OCI-LY3 (cell line): Measurements from ENCODE around the gene KLHDC8B.

Source experiments
- EZH2phosphoT487 ChIP-seq: fragments of 200-600 bp; shearing (Covaris generic); IDR thresholded peaks from 2 replicates; pipeline ENCODE4 v1.6.1; 2018; ENCODE audit warnings: antibody characterized with exemption, mixed run types, low read depth
- TF ChIP-seq, protein P1 (sequence below): fragments of 200-600, 300-600 bp; sonication (generic); IDR thresholded peaks from 2 replicates; pipeline ENCODE4 v1.5.1; 2014; ENCODE audit warnings: antibody characterized with exemption, low read length, low read depth

GRCh38 chr3:49124203-49124602 lies 47.2 kb upstream of the KLHDC8B start:
- TF ChIP-seq, protein P1, sequence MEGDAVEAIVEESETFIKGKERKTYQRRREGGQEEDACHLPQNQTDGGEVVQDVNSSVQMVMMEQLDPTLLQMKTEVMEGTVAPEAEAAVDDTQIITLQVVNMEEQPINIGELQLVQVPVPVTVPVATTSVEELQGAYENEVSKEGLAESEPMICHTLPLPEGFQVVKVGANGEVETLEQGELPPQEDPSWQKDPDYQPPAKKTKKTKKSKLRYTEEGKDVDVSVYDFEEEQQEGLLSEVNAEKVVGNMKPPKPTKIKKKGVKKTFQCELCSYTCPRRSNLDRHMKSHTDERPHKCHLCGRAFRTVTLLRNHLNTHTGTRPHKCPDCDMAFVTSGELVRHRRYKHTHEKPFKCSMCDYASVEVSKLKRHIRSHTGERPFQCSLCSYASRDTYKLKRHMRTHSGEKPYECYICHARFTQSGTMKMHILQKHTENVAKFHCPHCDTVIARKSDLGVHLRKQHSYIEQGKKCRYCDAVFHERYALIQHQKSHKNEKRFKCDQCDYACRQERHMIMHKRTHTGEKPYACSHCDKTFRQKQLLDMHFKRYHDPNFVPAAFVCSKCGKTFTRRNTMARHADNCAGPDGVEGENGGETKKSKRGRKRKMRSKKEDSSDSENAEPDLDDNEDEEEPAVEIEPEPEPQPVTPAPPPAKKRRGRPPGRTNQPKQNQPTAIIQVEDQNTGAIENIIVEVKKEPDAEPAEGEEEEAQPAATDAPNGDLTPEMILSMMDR: no peak
- TF ChIP-seq EZH2phosphoT487: no peak
